CD4-positive, alpha-beta T cell treated with Interleukin-4 for 4 hours (primary cell): ENCODE measurements around the gene GAD2.
"Not testable (repeated sequence)": the region's sequence is repeated elsewhere in the genome, so short reads cannot be mapped to it uniquely, and the experiment has no call there.

ENCODE experiments used
- DNase-seq: peaks from one replicate; pipeline ENCODE4 v3.0.0-alpha.2; 2020

The GAD2 gene

DNA sequence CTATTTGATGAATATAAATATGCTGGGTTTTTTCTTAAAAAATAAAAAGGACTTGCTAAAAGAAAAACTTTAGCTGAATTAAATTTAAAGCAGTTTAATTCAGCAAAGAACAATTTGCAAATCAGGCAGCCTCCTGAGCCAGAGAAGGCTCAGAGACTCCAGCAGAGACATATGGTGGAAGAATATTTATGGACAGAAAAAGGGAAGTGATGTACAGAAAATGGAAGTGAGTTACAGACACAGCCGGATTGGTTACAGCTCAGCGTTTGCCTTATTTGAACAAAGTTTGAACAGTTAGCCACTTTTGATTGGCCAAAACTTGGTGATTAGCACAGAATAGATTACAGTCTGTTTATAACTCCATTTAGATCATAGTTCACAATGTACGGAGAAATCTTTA, 110.3 kb downstream of the GAD2 start:
- DNase-seq: no peak

- no peak for DNase-seq
Observed at GRCh38 chr10:26327811-26328210, 111.2 kb downstream of the GAD2 start.

GRCh38 chr10:26331371-26331770, 114.8 kb downstream of the GAD2 start:
- no peak for DNase-seq

DNA sequence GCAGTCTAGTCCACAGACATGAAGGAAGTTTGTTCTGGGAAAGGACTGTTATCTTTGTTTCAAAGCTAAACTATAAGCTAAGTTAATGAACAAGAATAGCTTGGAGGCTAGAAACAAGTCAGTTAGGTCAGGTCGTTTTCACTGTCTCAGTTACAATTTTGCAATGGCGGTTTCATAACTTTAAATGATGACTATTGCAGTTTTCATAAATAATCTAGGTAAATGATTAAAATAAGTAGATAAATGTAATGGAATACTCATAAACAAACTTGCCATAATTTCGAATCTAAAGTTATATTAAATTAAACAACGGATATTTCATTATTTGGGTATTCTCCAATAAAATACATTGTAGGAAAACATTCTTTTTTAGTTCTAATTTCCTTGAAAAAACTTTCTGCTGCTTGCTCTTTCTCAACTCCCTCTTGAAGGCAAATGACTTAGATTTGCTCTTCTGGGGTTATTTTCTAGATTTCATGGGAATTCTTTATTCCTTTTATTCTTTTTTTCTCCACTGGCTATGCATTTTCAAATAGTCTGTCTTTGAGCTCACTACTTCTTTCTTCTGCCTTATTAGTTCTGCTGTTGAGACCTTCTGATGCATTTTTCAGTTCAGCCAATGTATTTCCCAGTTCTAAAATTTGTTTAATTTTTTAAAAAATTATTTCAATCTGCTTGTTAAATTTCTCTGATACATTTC, 117.8 kb downstream of the GAD2 start:
- DNase-seq: no peak

- DNase-seq: peak; percentile 79
Observed at GRCh38 chr10:26334932-26335573, 118.5 kb downstream of the GAD2 start.

GRCh38 chr10:26335574-26336093, 119.1 kb downstream of the GAD2 start:
- DNase-seq: no peak

- DNase-seq: no peak
Observed at GRCh38 chr10:26336979-26337378, 120.4 kb downstream of the GAD2 start.

DNA sequence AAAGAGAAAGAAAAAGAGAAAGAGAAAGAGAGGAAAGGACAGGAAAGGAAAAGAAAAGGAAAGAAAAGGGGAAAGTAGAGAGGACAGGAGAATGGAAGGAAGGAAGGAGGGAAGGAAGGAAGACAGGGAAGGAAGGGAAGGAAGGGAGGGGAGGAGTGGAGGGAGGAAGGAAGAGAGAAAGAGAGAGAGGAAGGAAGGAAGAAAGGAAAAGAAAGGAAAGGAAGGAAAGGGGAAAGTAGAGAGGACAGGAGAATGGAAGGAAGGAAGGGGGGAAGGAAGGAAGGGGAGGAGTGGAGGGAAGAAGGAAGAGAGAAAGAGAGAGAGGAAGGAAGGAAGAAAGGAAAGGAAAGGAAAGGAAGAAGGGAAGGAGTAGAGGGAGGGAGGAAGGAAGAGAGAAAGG, 125.1 kb downstream of the GAD2 start:
- DNase-seq: no peak

DNA sequence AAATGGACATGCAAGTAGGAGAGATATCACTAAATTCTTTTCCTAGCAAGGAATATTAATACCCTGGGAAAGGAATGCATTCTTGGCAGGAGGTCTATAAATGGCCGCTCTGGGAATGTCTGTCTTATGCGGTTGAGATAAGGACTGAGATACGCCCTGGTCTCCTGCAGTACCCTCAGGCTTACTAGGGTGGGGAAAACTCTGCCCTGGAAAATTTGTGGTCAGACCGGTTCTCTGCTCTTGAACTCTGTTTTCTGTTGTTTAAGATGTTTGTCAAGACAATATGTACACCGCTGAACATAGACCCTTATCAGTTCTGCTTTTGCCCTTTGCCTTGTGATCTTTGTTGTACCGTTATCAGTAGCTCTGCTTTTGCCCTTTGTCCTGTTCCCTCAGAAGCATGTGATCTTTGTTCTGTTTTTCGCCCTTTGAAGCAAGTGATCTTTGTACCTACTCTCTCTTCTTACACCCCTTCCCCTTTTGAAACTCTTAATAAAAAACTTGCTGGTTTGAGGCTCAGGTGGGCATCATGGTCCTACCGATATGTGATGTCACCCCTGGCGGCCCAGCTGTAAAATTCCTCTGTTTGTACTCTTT, 132.3 kb downstream of the GAD2 start:
- DNase-seq: not testable (repeated sequence)
